Stomach (tissue), 9 donors: ENCODE data around the gene IL18R1. TPM values are rescaled to one million over a fixed set of nuclear protein-coding genes. Genes with fewer than 3 reads are reported as not detected.

Source experiments
- DNase-seq, 2 donors: peaks; one replicate each; pipeline versions ENCODE4 v3.0.0 to v3.0.0-alpha.2; 2013 to 2019
- H3K27ac ChIP-seq, 5 donors: fragments of 200-600 bp in 4 of 5; sonication (generic) in 4 of 5; one replicate each; pipeline ENCODE4 v1.5.1; 2013 to 2019; ENCODE audit warnings: mild to moderate bottlenecking in 1 of 5, moderate library complexity in 1 of 5
- H3K27me3 ChIP-seq, 3 donors: fragments of 200-600 bp; sonication (generic); one replicate each; pipeline ENCODE4 v1.5.1; 2017 to 2019; ENCODE audit warnings: mixed run types in 1 of 3
- H3K36me3 ChIP-seq, 4 donors: fragments of 200-600 bp; sonication (generic); 1 replicate in 3 of 4; 2 replicates in 1 of 4; pipeline ENCODE4 v1.5.1; 2016 to 2019
- H3K4me1 ChIP-seq, 4 donors: fragments of 200-600 bp; sonication (generic); one replicate each; pipeline ENCODE4 v1.5.1; 2016 to 2019
- H3K4me3 ChIP-seq, 4 donors: fragments of 200-600 bp; sonication (generic) in 3 of 4; one replicate each; pipeline ENCODE4 v1.5.1; 2016 to 2019; ENCODE audit warnings: mild to moderate bottlenecking in 1 of 4
- H3K9me3 ChIP-seq, 4 donors: fragments of 200-600 bp; sonication (generic); one replicate each; pipeline ENCODE4 v1.5.1; 2016 to 2019
- CTCF ChIP-seq, 7 experiments: fragments of 450-650 bp in 4 of 7; fragments of 200-600 bp in 3 of 7; sonication (generic) in 3 of 7; IDR thresholded peaks; one replicate each; pipeline ENCODE4 v1.5.1; 2016 to 2019; ENCODE audit warnings: antibody characterized with exemption in 7 of 7, control low read depth in 2 of 7, mild to moderate bottlenecking in 1 of 7
- EP300 ChIP-seq: sonication (generic); formaldehyde crosslinking; IDR thresholded peaks from one replicate; pipeline ENCODE4 v1.6.1; 2017; ENCODE audit warnings: antibody characterized with exemption
- POLR2A ChIP-seq, 4 donors: fragments of 450-650 bp; IDR thresholded peaks; one replicate each; pipeline ENCODE4 v1.6.1; 2016; ENCODE audit warnings: antibody characterized with exemption in 4 of 4, control low read depth in 2 of 4, mild to moderate bottlenecking in 1 of 4, moderate library complexity in 1 of 4
- POLR2AphosphoS5 ChIP-seq, 3 donors: sonication (generic); formaldehyde crosslinking; IDR thresholded peaks; one replicate each; pipeline ENCODE4 v1.6.1; 2016; ENCODE audit warnings: antibody characterized with exemption in 3 of 3
- WGBS, 5 donors: extraction: QIAGEN DNeasy Blood & Tissue Kit in 3 of 5; methylation state at CpG; one replicate each; pipeline versions ENCODE4 v1.1.5 to v1.1.7; 2013 to 2018; 5-methylcytosine and 5-hydroxymethylcytosine counted together
- intact Hi-C: fragments of 100-400 bp; cut with DNase I; formaldehyde crosslinking; loops from one replicate; pipeline ENCODE4 v1.15.1; 2023; ENCODE audit warnings: low total_unique reads
- polyA plus RNA-seq, 3 donors: library from polyadenylated mRNA; stranded (reverse); fragments of 200-250 nt; gene quantifications; one replicate each; pipeline ENCODE4 v1.2.3, GENCODE V29; 2013
- total RNA-seq, 5 donors: library from RNA; depleted of rRNA; stranded (reverse); fragments of >200 nt; gene quantifications; one replicate each; pipeline versions ENCODE4 v1.1.0 to v1.2.3, GENCODE V29; 2014 to 2016
- donor health status: healthy with polysubstance abuse.
- donor health status: Bipolar disorder and iron deficiency.
- donor health status: healthy.

Gene IL18R1
- total and polyA plus RNA-seq, 8 donors: 0.29 to 83.9 (median 2.5) TPM

GRCh38 chr2:102412199-102412598, 56.6 kb downstream of the IL18R1 start:
- Histone ChIP-seq H3K9me3 (peaks cover 0 to 6% (median 0%) of the 10 kb centered on the region in 4 donors), H3K27me3 (no peaks in the 10 kb centered on the region), H3K4me3 (no peak overlapping the region), H3K27ac (no peak overlapping the region), H3K4me1 (no peaks in the 10 kb centered on the region), H3K36me3 (no peaks in the 10 kb centered on the region)
- intact Hi-C loops: no loop called here
- TF ChIP-seq POLR2AphosphoS5 (IDR thresholded peaks at IDR 0.05) (no peak), CTCF (IDR thresholded peaks at IDR 0.05) (no peak), EP300 (no peak), POLR2A (IDR thresholded peaks at IDR 0.05) (no peak)
- WGBS, 5 donors: 82 to 92% (median 86%) methylated on average over 3 of the region's 3 CpGs
- DNase-seq: no peak

- Histone ChIP-seq H3K4me3 (no peak overlapping the region), H3K27ac (peak overlapping the region in 2 of 5 donors; percentile 24 to 70), H3K4me1 (no peaks in the 10 kb centered on the region), H3K36me3 (no peaks in the 10 kb centered on the region), H3K27me3 (no peaks in the 10 kb centered on the region), H3K9me3 (no peaks in the 10 kb centered on the region)
- intact Hi-C loops: no loop called here
- TF ChIP-seq POLR2A (IDR thresholded peaks at IDR 0.05) (no peak), POLR2AphosphoS5 (IDR thresholded peaks at IDR 0.05) (no peak), CTCF (IDR thresholded peaks at IDR 0.05) (no peak), EP300 (no peak)
- 59 to 88% (median 81%) methylated on average over 1 of the region's 1 CpG for WGBS, 5 donors
- no peak for DNase-seq
Measured at GRCh38 chr2:102417946-102418345, 62.4 kb downstream of the IL18R1 start.

GRCh38 chr2:102418421-102418961, 62.9 kb downstream of the IL18R1 start:
- H3K4me1 ChIP-seq: no peaks in the 10 kb centered on the region
- WGBS, 5 donors: 42 to 65% (median 59%) methylated on average over 2 of the region's 2 CpGs
- peak overlapping the region in 1 of 4 donors; percentile 16 for H3K4me3 ChIP-seq
- peak overlapping the region in 4 of 5 donors; percentile 39 to 70 (median 53) for H3K27ac ChIP-seq
- no peaks in the 10 kb centered on the region for H3K9me3 ChIP-seq
- intact Hi-C loops: no loop called here
- H3K36me3 ChIP-seq: no peaks in the 10 kb centered on the region
- H3K27me3 ChIP-seq: no peaks in the 10 kb centered on the region
- peak in 1 of 2 donors; percentile 13 for DNase-seq
- TF ChIP-seq CTCF (IDR thresholded peaks at IDR 0.05): no peak
- no peak for TF ChIP-seq POLR2AphosphoS5 (IDR thresholded peaks at IDR 0.05)
- no peak for TF ChIP-seq POLR2A (IDR thresholded peaks at IDR 0.05)
- TF ChIP-seq EP300: no peak

GRCh38 chr2:102420290-102420689, 64.7 kb downstream of the IL18R1 start:
- Histone ChIP-seq H3K4me3 (peak overlapping the region in 1 of 4 donors; percentile 15), H3K36me3 (no peaks in the 10 kb centered on the region), H3K27ac (peak overlapping the region in 4 of 5 donors; percentile 10 to 70 (median 51)), H3K9me3 (no peaks in the 10 kb centered on the region), H3K27me3 (no peaks in the 10 kb centered on the region), H3K4me1 (no peaks in the 10 kb centered on the region)
- TF ChIP-seq EP300: no peak
- TF ChIP-seq CTCF (IDR thresholded peaks at IDR 0.05): no peak
- no peak for TF ChIP-seq POLR2A (IDR thresholded peaks at IDR 0.05)
- TF ChIP-seq POLR2AphosphoS5 (IDR thresholded peaks at IDR 0.05): no peak
- intact Hi-C loops: no loop called here
- WGBS, 5 donors: 78 to 91% (median 89%) methylated on average over 4 of the region's 4 CpGs
- DNase-seq: no peak
